Measurements from ENCODE around the gene ATP2C1.

DNA sequence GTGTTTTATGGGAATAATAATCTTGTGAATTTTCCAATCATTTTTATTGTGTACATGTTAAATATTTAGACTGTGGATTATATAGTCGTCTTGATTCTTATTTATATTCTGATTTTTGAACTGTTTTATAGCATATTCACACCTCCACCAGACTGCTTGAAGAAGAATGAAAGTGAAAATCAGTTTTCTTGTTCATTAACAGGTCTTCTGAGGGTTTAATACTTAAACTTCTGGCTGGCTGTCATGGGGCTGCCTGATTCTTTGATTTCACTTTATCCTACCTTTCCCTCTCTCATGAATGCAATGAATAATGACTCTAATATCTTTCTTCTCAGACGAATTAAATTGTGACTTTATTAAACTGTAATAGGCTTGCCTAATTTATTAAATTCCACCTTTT is 56.2 kb downstream of the ATP2C1 start:
- TF ChIP-seq EP300 (IDR thresholded peaks at IDR 0.05; ENCODE audit: low read length) (no peak), ARHGAP35 (IDR thresholded peaks at IDR 0.05; ENCODE audit: partially characterized antibody) (no peak), TFAM (CRISPR knock-in tag; conservative IDR thresholded peaks at IDR 0.05) (no peak), ZNF445 (CRISPR knock-in tag; IDR thresholded peaks at IDR 0.05; ENCODE audit: low read depth) (no peak), BRCA1 (IDR thresholded peaks at IDR 0.05) (no peak), BRCA1 (CRISPR knock-in tag; IDR thresholded peaks at IDR 0.05) (no peak)
- TF ChIP-seq, protein P1, sequence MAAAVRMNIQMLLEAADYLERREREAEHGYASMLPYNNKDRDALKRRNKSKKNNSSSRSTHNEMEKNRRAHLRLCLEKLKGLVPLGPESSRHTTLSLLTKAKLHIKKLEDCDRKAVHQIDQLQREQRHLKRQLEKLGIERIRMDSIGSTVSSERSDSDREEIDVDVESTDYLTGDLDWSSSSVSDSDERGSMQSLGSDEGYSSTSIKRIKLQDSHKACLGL (CRISPR knock-in tag; IDR thresholded peaks at IDR 0.05; ENCODE audit: borderline replicate concordance, poor library complexity, severe bottlenecking): no peak
